Measurements from ENCODE around the gene SLC8A3. TPM values are rescaled to one million over a fixed set of nuclear protein-coding genes. Genes with fewer than 3 reads are reported as not detected.

SLC8A3 gene
- total and polyA plus RNA-seq, 2 donors (not counting 3 experiments of a cell fraction or from before 2014, with no cell fraction given), result not detected

DNA sequence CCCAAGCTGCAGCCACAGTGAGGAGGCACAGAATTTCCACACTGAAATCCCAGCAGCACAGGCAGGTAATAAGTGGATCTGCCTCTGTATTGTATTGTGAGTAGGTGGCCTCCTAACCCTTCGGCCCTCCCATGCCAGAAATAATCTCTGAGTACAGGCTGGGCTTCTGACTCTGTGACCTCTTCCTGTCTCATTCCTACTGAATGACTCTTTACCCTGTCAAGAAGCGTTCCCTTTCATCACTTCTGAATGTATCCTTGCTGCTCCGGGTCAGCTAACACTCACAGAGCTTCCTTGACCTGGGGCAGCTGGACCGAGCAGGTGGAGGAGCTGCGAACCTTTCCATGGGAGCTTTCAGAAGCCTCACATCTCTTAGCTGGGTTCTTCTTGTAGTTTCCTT lies 119.6 kb downstream of the SLC8A3 start:
- ChIA-PET CTCF (no interaction called here), POLR2A (no interaction called here)
- no peak overlapping the region for H3K9ac ChIP-seq (replicated peaks; ENCODE audit: extremely low read depth, insufficient read depth, low read length)
- no peak for DNase-seq (ENCODE audit: low read depth, low spot score)
- no peaks in the 10 kb centered on the region for H3K27me3 ChIP-seq (ENCODE audit: control insufficient read depth in 2 of 2, insufficient read depth in 2 of 2, low read length in 2 of 2)
- H3K4me3 ChIP-seq (replicated peaks in 1 of 3; ENCODE audit: insufficient read depth in 1 of 3, low read depth in 1 of 3, low read length in 3 of 3), result no peak overlapping the region
- H3K36me3 ChIP-seq (ENCODE audit: control insufficient read depth in 2 of 2, extremely low read depth in 1 of 2, insufficient read depth in 2 of 2, low read length in 2 of 2), result no peaks in the 10 kb centered on the region
- H3K9me3 ChIP-seq (replicated peaks; ENCODE audit: control insufficient read depth, insufficient read depth, low read length), result no peaks in the 10 kb centered on the region
- H2AFZ ChIP-seq (ENCODE audit: low read depth, low read length), result no peak overlapping the region
- TF ChIP-seq MYC (IDR thresholded peaks at IDR 0.05; ENCODE audit: low read depth, low read length), result no peak
- TF ChIP-seq FOS (IDR thresholded peaks at IDR 0.05; ENCODE audit: borderline replicate concordance, insufficient read depth, low read length), result no peak
- TF ChIP-seq JUN (IDR thresholded peaks at IDR 0.05; ENCODE audit: borderline replicate concordance, insufficient read depth, insufficient read length, low read depth), result no peak
- no peak for TF ChIP-seq MAX (IDR thresholded peaks at IDR 0.05; ENCODE audit: insufficient read depth, insufficient read length)
- no peak overlapping the region for H3K4me2 ChIP-seq (ENCODE audit: insufficient read depth, low read length)
- H4K20me1 ChIP-seq (replicated peaks; ENCODE audit: control insufficient read depth, extremely low read depth, insufficient read depth, low read length), result no peaks in the 10 kb centered on the region
- dilution Hi-C loops (cut with MboI; ENCODE audit: extremely low pct_ligation_motif_present, low sequenced_read_pairs), result no loop called here
- intact Hi-C loops (cut with micrococcal nuclease), result no loop called here
- H3K79me2 ChIP-seq (ENCODE audit: control insufficient read depth, insufficient read depth, low read length), result no peaks in the 10 kb centered on the region
- H3K4me1 ChIP-seq (ENCODE audit: control insufficient read depth, extremely low read depth, insufficient read depth, low read length), result no peaks in the 10 kb centered on the region
- no peak for FAIRE-seq
- H3K9me1 ChIP-seq (replicated peaks; ENCODE audit: control insufficient read depth, extremely low read depth, insufficient read depth, low read length), result no peaks in the 10 kb centered on the region
- H3K27ac ChIP-seq (ENCODE audit: insufficient read depth, low read depth, low read length), result no peak overlapping the region
- BruUV-seq (replicated peaks), result no TSS peak

GRCh38 chr14:70067810-70068209 lies 120.9 kb downstream of the SLC8A3 start:
- dilution Hi-C loops (cut with MboI; ENCODE audit: extremely low pct_ligation_motif_present, low sequenced_read_pairs) (no loop called here), intact Hi-C loops (cut with micrococcal nuclease) (no loop called here)
- Histone ChIP-seq H2AFZ (ENCODE audit: low read depth, low read length) (no peak overlapping the region), H3K27ac (ENCODE audit: insufficient read depth, low read depth, low read length) (no peak overlapping the region), H3K9me3 (replicated peaks; ENCODE audit: control insufficient read depth, insufficient read depth, low read length) (no peaks in the 10 kb centered on the region), H3K4me2 (ENCODE audit: insufficient read depth, low read length) (no peak overlapping the region), H3K9me1 (replicated peaks; ENCODE audit: control insufficient read depth, extremely low read depth, insufficient read depth, low read length) (no peaks in the 10 kb centered on the region), H3K36me3 (ENCODE audit: control insufficient read depth in 2 of 2, extremely low read depth in 1 of 2, insufficient read depth in 2 of 2, low read length in 2 of 2) (no peaks in the 10 kb centered on the region), H3K9ac (replicated peaks; ENCODE audit: extremely low read depth, insufficient read depth, low read length) (no peak overlapping the region), H3K79me2 (ENCODE audit: control insufficient read depth, insufficient read depth, low read length) (no peaks in the 10 kb centered on the region), H3K4me3 (replicated peaks in 1 of 3; ENCODE audit: insufficient read depth in 1 of 3, low read depth in 1 of 3, low read length in 3 of 3) (no peak overlapping the region), H3K4me1 (ENCODE audit: control insufficient read depth, extremely low read depth, insufficient read depth, low read length) (no peaks in the 10 kb centered on the region), H4K20me1 (replicated peaks; ENCODE audit: control insufficient read depth, extremely low read depth, insufficient read depth, low read length) (no peaks in the 10 kb centered on the region), H3K27me3 (ENCODE audit: control insufficient read depth in 2 of 2, insufficient read depth in 2 of 2, low read length in 2 of 2) (no peaks in the 10 kb centered on the region)
- CTCF ChIA-PET, result no interaction called here
- POLR2A ChIA-PET, result no interaction called here
- no peak for TF ChIP-seq MAX (IDR thresholded peaks at IDR 0.05; ENCODE audit: insufficient read depth, insufficient read length)
- TF ChIP-seq EZH2 (IDR thresholded peaks at IDR 0.05; ENCODE audit: borderline replicate concordance, low read depth, low read length, severe bottlenecking), result no peak
- no peak for TF ChIP-seq GATA2 (IDR thresholded peaks at IDR 0.05; ENCODE audit: insufficient read depth, insufficient read length, low read depth, low read length)
- TF ChIP-seq FOS (IDR thresholded peaks at IDR 0.05; ENCODE audit: borderline replicate concordance, insufficient read depth, low read length), result no peak
- TF ChIP-seq, protein P1, sequence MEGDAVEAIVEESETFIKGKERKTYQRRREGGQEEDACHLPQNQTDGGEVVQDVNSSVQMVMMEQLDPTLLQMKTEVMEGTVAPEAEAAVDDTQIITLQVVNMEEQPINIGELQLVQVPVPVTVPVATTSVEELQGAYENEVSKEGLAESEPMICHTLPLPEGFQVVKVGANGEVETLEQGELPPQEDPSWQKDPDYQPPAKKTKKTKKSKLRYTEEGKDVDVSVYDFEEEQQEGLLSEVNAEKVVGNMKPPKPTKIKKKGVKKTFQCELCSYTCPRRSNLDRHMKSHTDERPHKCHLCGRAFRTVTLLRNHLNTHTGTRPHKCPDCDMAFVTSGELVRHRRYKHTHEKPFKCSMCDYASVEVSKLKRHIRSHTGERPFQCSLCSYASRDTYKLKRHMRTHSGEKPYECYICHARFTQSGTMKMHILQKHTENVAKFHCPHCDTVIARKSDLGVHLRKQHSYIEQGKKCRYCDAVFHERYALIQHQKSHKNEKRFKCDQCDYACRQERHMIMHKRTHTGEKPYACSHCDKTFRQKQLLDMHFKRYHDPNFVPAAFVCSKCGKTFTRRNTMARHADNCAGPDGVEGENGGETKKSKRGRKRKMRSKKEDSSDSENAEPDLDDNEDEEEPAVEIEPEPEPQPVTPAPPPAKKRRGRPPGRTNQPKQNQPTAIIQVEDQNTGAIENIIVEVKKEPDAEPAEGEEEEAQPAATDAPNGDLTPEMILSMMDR (IDR thresholded peaks at IDR 0.05; ENCODE audit: extremely low read depth in 1 of 2, insufficient read depth in 1 of 2, low read depth in 1 of 2, low read length in 2 of 2), result no peak
- no peak for TF ChIP-seq JUN (IDR thresholded peaks at IDR 0.05; ENCODE audit: borderline replicate concordance, insufficient read depth, insufficient read length, low read depth)
- no peak for TF ChIP-seq POLR2A (IDR thresholded peaks at IDR 0.05; ENCODE audit: low read depth, low read length)
- no peak for TF ChIP-seq POLR2AphosphoS5 (IDR thresholded peaks at IDR 0.05; ENCODE audit: insufficient read depth, low read depth, low read length)
- TF ChIP-seq MYC (IDR thresholded peaks at IDR 0.05; ENCODE audit: low read depth, low read length), result no peak
- BruUV-seq (replicated peaks), result no TSS peak
- FAIRE-seq (no peak), DNase-seq (ENCODE audit: low read depth, low spot score) (no peak)

Data from endothelial cell of umbilical vein (primary cell).